A549 (cell line): ENCODE measurements around the gene GRM5. TPM values are rescaled to one million over a fixed set of nuclear protein-coding genes. Genes with fewer than 3 reads are reported as not detected.

Experiments
- ATAC-seq, 2 experiments: fragments of 200-7000 bp in 1 of 2; fragments of >200 bp in 1 of 2; cut with Nextera tagmentation in 1 of 2; cut with Tn5 transposase in 1 of 2; 3 replicates each; pipeline versions ENCODE4 v1.8.0 to v1.9.1; 2018 to 2020; ENCODE audit warnings: mild to moderate bottlenecking in 1 of 2, moderate library complexity in 1 of 2
- CTCF ChIA-PET: fragments of 300-600 bp; sonication (Branson Sonifier 250); formaldehyde crosslinking; extraction: SDS; loops from one replicate; lab custom pipeline; 2021; ENCODE audit warnings: antibody characterized with exemption, inconsistent platforms; lab: Yijun Ruan, JAX
- POLR2A ChIA-PET: fragments of 350-600 bp; formaldehyde crosslinking; extraction: SDS; loops from one replicate; lab custom pipeline; 2021; ENCODE audit warnings: antibody characterized with exemption, inconsistent platforms; lab: Yijun Ruan, JAX
- DNase-seq, 2 experiments: peaks; one replicate each; pipeline versions ENCODE4 v3.0.0 to v3.0.0-alpha.2; 2011 to 2016; ENCODE audit warnings: low read depth in 1 of 2, low spot score in 1 of 2
- FAIRE-seq: peaks from 2 replicates; lab custom pipeline; 2011; peaks lifted over from hg19 to GRCh38; lab: Jason Lieb, UNC
- H3K27ac ChIP-seq, 2 experiments: fragments of >200 bp; sonication (Bioruptor Twin); formaldehyde crosslinking; 3 replicates each; pipeline ENCODE4 v1.5.1; 2016 to 2017
- H3K4me1 ChIP-seq: fragments of >200 bp; sonication (Bioruptor Twin); formaldehyde crosslinking; 3 replicates; pipeline ENCODE4 v1.6.1; 2016
- H3K4me2 ChIP-seq: fragments of >200 bp; sonication (Bioruptor Twin); formaldehyde crosslinking; 3 replicates; pipeline ENCODE4 v1.6.1; 2016
- H3K4me3 ChIP-seq: fragments of >200 bp; sonication (Bioruptor Twin); formaldehyde crosslinking; 3 replicates; pipeline ENCODE4 v1.5.1; 2016
- H3K9me3 ChIP-seq: fragments of >200 bp; sonication (Bioruptor Twin); formaldehyde crosslinking; 3 replicates; pipeline ENCODE4 v1.6.1; 2016
- ATOH8 ChIP-seq: fragments of 250-450 bp; sonication (Bioruptor Pico); IDR thresholded peaks from 2 replicates; pipeline ENCODE4 v1.5.0; 2020; ENCODE audit warnings: low read depth, mild to moderate bottlenecking, moderate library complexity
- CBX8 ChIP-seq: fragments of 200-600 bp; sonication (generic); IDR thresholded peaks from 2 replicates; pipeline ENCODE4 v1.6.1; 2016
- CHD2 ChIP-seq: fragments of 150-350 bp; IDR thresholded peaks from 2 replicates; pipeline ENCODE4 v1.6.1; 2014; ENCODE audit warnings: low read length; ENCODE audit not compliant: partially characterized antibody
- EHF ChIP-seq: fragments of 250-450 bp; sonication (Bioruptor Pico); IDR thresholded peaks from 2 replicates; pipeline ENCODE4 v1.5.0; 2020; ENCODE audit warnings: mild to moderate bottlenecking
- FOSB ChIP-seq: fragments of 250-450 bp; sonication (Bioruptor Pico); IDR thresholded peaks from 2 replicates; pipeline ENCODE4 v1.5.0; 2020; ENCODE audit warnings: mild to moderate bottlenecking, moderate library complexity
- FOSL2 ChIP-seq, 2 experiments: fragments of 450-650 bp in 1 of 2; fragments of >200 bp in 1 of 2; sonication (Bioruptor Twin) in 1 of 2; formaldehyde crosslinking; IDR thresholded peaks; 2 replicates each; pipeline versions ENCODE4 v1.5.0 to v1.6.1; 2016 to 2020; ENCODE audit warnings: mild to moderate bottlenecking in 1 of 2, moderate library complexity in 1 of 2
- MAX ChIP-seq: IDR thresholded peaks from 2 replicates; pipeline ENCODE4 v1.6.1; 2012
- MYC ChIP-seq: IDR thresholded peaks from 2 replicates; pipeline ENCODE4 v1.6.1; 2012; ENCODE audit warnings: mild to moderate bottlenecking, inconsistent platforms, low read length, improper control_type of control experiment, borderline replicate concordance
- POLR2A ChIP-seq: IDR thresholded peaks from 2 replicates; pipeline ENCODE4 v1.6.1; 2012; ENCODE audit warnings: mild to moderate bottlenecking, low read length
- REST ChIP-seq: fragments of 200-600 bp; sonication (generic); IDR thresholded peaks from 2 replicates; pipeline ENCODE4 v1.6.1; 2016; ENCODE audit warnings: antibody characterized with exemption, mild to moderate bottlenecking, moderate library complexity
- SREBF2 ChIP-seq: fragments of 450-650 bp; IDR thresholded peaks from 2 replicates; pipeline ENCODE4 v1.6.1; 2014; ENCODE audit warnings: mild to moderate bottlenecking, moderate library complexity
- USF2 ChIP-seq: fragments of 450-650 bp; IDR thresholded peaks from 2 replicates; pipeline ENCODE4 v1.6.1; 2014; ENCODE audit warnings: antibody characterized with exemption
- ZNF302 ChIP-seq: fragments of 250-450 bp; sonication (Bioruptor Pico); IDR thresholded peaks from 2 replicates; pipeline ENCODE4 v1.9.0; 2021; ENCODE audit warnings: inconsistent platforms, mild to moderate bottlenecking, moderate library complexity
- WGBS: methylation state at CpG from one replicate; pipeline ENCODE4 v1.1.6; 2017; ENCODE audit errors: missing lambda C conversion rate; 5-methylcytosine and 5-hydroxymethylcytosine counted together
- polyA plus RNA-seq, 4 experiments: library from polyadenylated mRNA; depleted of rRNA in 3 of 4; stranded (reverse); fragments of >200 nt; fragmentation: RNase III in 1 of 4; extraction: RNeasy Plus Mini Kit Qiagen cat#74134 plus additional on column Dnase treatment in 1 of 4; gene quantifications; 2 replicates in 3 of 4; 3 replicates in 1 of 4; pipeline ENCODE4 v1.2.3, GENCODE V29; 2011 to 2017

GRM5 gene
- polyA plus RNA-seq, 2 of the 4 experiments (the other 2 are of a cell fraction) = 0.01 TPM; not detected in 1

GRCh38 chr11:88618327-88619070 lies 447.3 kb downstream of the GRM5 start:
- DNase-seq (no peak), FAIRE-seq (no peak), ATAC-seq (no peak)
- no peak for TF ChIP-seq FOSB (CRISPR knock-in tag)
- TF ChIP-seq USF2 = no peak
- no peak for TF ChIP-seq CBX8
- no peak for TF ChIP-seq SREBF2
- TF ChIP-seq FOSL2 (IDR thresholded peaks at IDR 0.05) = no peak
- TF ChIP-seq FOSL2 (CRISPR knock-in tag; IDR thresholded peaks at IDR 0.05) = no peak
- TF ChIP-seq EHF (CRISPR knock-in tag) = no peak
- no peak for TF ChIP-seq MAX
- no peak for TF ChIP-seq MYC
- TF ChIP-seq ATOH8 (CRISPR knock-in tag) = no peak
- no peak for TF ChIP-seq POLR2A
- no peaks in the 10 kb centered on the region for H3K4me1 ChIP-seq
- no peak overlapping the region for H3K4me2 ChIP-seq
- H3K4me3 ChIP-seq = no peak overlapping the region
- ChIA-PET CTCF (no interaction called here), POLR2A (no interaction called here)
- WGBS = 27% methylated on average over 5 of the region's 5 CpGs
- H3K9me3 ChIP-seq = no peaks in the 10 kb centered on the region
- no peak overlapping the region for H3K27ac ChIP-seq

- Histone ChIP-seq H3K27ac (no peak overlapping the region), H3K4me1 (no peaks in the 10 kb centered on the region), H3K9me3 (no peaks in the 10 kb centered on the region), H3K4me3 (no peak overlapping the region), H3K4me2 (no peak overlapping the region)
- 8% methylated on average over 1 of the region's 1 CpG for WGBS
- TF ChIP-seq REST = no peak
- FAIRE-seq (no peak), ATAC-seq (no peak), DNase-seq (no peak)
- ChIA-PET CTCF (no interaction called here), POLR2A (no interaction called here)
Observed at GRCh38 chr11:88617226-88617625, 448.6 kb downstream of the GRM5 start.

GRCh38 chr11:88604260-88604659 lies 461.5 kb downstream of the GRM5 start:
- WGBS = 16% methylated on average over 2 of the region's 2 CpGs
- TF ChIP-seq MYC = no peak
- ChIA-PET CTCF (interaction anchor here (1.2 kb wide), 1 partner anchor 11 kb away, joined by 4 read pairs; no protein-coding TSS in a partner anchor), POLR2A (no interaction called here)
- H3K9me3 ChIP-seq = no peaks in the 10 kb centered on the region
- FAIRE-seq (no peak), DNase-seq (no peak), ATAC-seq (no peak)
- no peaks in the 10 kb centered on the region for H3K4me1 ChIP-seq
- no peak overlapping the region for H3K4me3 ChIP-seq
- no peak overlapping the region for H3K27ac ChIP-seq
- no peak overlapping the region for H3K4me2 ChIP-seq

GRCh38 chr11:88603091-88603867 lies 462.5 kb downstream of the GRM5 start:
- POLR2A ChIA-PET = no interaction called here
- Histone ChIP-seq H3K4me2 (no peak overlapping the region), H3K9me3 (no peaks in the 10 kb centered on the region), H3K4me3 (no peak overlapping the region), H3K4me1 (no peaks in the 10 kb centered on the region), H3K27ac (no peak overlapping the region)
- TF ChIP-seq ZNF302 (CRISPR knock-in tag) (no peak), CHD2 (no peak)
- ATAC-seq (no peak), DNase-seq (no peak), FAIRE-seq (no peak)
- CTCF ChIA-PET = interaction anchor here (0.6 kb wide), 1 partner anchor 17 kb away, joined by 3 read pairs; no protein-coding TSS in a partner anchor
- 31% methylated on average over 3 of the region's 3 CpGs for WGBS
